HepG2 (cell line): ENCODE data around the gene SLC22A23. TPM values are rescaled to one million over a fixed set of nuclear protein-coding genes. Genes with fewer than 3 reads are reported as not detected.
A peak's percentile ranks its signal among the peaks of the same experiment; 100 is the strongest.

Experiments used
- CBX2 ChIP-seq, 2 experiments: fragments of 200-600 bp in 1 of 2; sonication (generic); formaldehyde crosslinking in 1 of 2; IDR thresholded peaks; 2 replicates each; pipeline versions ENCODE4 v1.7.0 to v1.8.1; 2018 to 2022; ENCODE audit warnings: low read depth in 2 of 2, low read length in 1 of 2, mild to moderate bottlenecking in 1 of 2, missing genetic modification reagents in 1 of 2
- CHCHD3 ChIP-seq: sonication (generic); formaldehyde crosslinking; IDR thresholded peaks from 2 replicates; pipeline ENCODE4 v1.8.0; 2022; ENCODE audit warnings: mild to moderate bottlenecking, missing genetic modification reagents, moderate library complexity
- GATA4 ChIP-seq: sonication (generic); IDR thresholded peaks from 2 replicates; pipeline ENCODE4 v1.6.1; 2016; ENCODE audit warnings: antibody characterized with exemption, low read depth, borderline replicate concordance
- HNRNPUL1 ChIP-seq: fragments of 200-400 bp; formaldehyde crosslinking; IDR thresholded peaks from 2 replicates; pipeline ENCODE4 v1.6.1; 2017; ENCODE audit warnings: low read depth, mild to moderate bottlenecking, low read length, moderate library complexity
- NFRKB ChIP-seq: fragments of 450-650 bp; IDR thresholded peaks from 2 replicates; pipeline ENCODE4 v1.6.1; 2017
- NONO ChIP-seq, 2 experiments: fragments of 450-650 bp in 1 of 2; sonication (generic) in 1 of 2; formaldehyde crosslinking in 1 of 2; IDR thresholded peaks in 1 of 2; conservative IDR thresholded peaks in 1 of 2; 2 replicates each; pipeline versions ENCODE4 v1.6.1 to v1.8.0; 2017 to 2022; ENCODE audit warnings: mild to moderate bottlenecking in 1 of 2, missing genetic modification reagents in 1 of 2, moderate library complexity in 1 of 2
- PAWR ChIP-seq: sonication (generic); formaldehyde crosslinking; IDR thresholded peaks from 2 replicates; pipeline ENCODE4 v1.4.0; 2020; ENCODE audit warnings: missing genetic modification reagents, mild to moderate bottlenecking, borderline replicate concordance
- PCBP1 ChIP-seq: fragments of 200-400 bp; formaldehyde crosslinking; IDR thresholded peaks from 2 replicates; pipeline ENCODE4 v1.6.1; 2017; ENCODE audit warnings: mild to moderate bottlenecking, low read depth, low read length, borderline replicate concordance
- POLR2G ChIP-seq: fragments of 200-400 bp; formaldehyde crosslinking; IDR thresholded peaks from 2 replicates; pipeline ENCODE4 v1.6.1; 2018; ENCODE audit warnings: mild to moderate bottlenecking, low read depth, low read length, moderate library complexity
- RBAK ChIP-seq: sonication (generic); formaldehyde crosslinking; IDR thresholded peaks from 2 replicates; pipeline ENCODE4 v1.5.1; 2020; ENCODE audit warnings: mild to moderate bottlenecking, missing genetic modification reagents
- RELA ChIP-seq: sonication (generic); formaldehyde crosslinking; IDR thresholded peaks from 2 replicates; pipeline ENCODE4 v1.4.0; 2020; ENCODE audit warnings: missing genetic modification reagents
- REXO4 ChIP-seq: sonication (generic); formaldehyde crosslinking; IDR thresholded peaks from 2 replicates; pipeline ENCODE4 v1.8.0; 2022; ENCODE audit warnings: missing genetic modification reagents, mild to moderate bottlenecking, borderline replicate concordance
- RORA ChIP-seq: sonication (generic); formaldehyde crosslinking; IDR thresholded peaks from 2 replicates; pipeline ENCODE4 v1.5.0; 2020; ENCODE audit warnings: mild to moderate bottlenecking, missing genetic modification reagents, moderate library complexity
- ZNF207 ChIP-seq: fragments of 450-650 bp; IDR thresholded peaks from 2 replicates; pipeline ENCODE4 v1.6.1; 2016; ENCODE audit warnings: antibody characterized with exemption, borderline replicate concordance
- ZNF333 ChIP-seq: sonication (generic); formaldehyde crosslinking; IDR thresholded peaks from 2 replicates; pipeline ENCODE4 v1.4.0; 2020; ENCODE audit warnings: mild to moderate bottlenecking, missing genetic modification reagents, borderline replicate concordance
- ZNF543 ChIP-seq: sonication (generic); formaldehyde crosslinking; IDR thresholded peaks from 2 replicates; pipeline ENCODE4 v1.4.0; 2020; ENCODE audit warnings: mild to moderate bottlenecking, missing genetic modification reagents
- ZNF562 ChIP-seq: sonication (generic); formaldehyde crosslinking; IDR thresholded peaks from 2 replicates; pipeline ENCODE4 v1.8.0; 2022; ENCODE audit warnings: missing genetic modification reagents, borderline replicate concordance
- ZNF564 ChIP-seq: sonication (generic); formaldehyde crosslinking; IDR thresholded peaks from 2 replicates; pipeline ENCODE4 v1.8.1; 2023; ENCODE audit warnings: mild to moderate bottlenecking, missing genetic modification reagents
- ZNF607 ChIP-seq: sonication (generic); formaldehyde crosslinking; IDR thresholded peaks from 2 replicates; pipeline ENCODE4 v1.5.1; 2020; ENCODE audit warnings: missing genetic modification reagents, mild to moderate bottlenecking, borderline replicate concordance
- ZNF674 ChIP-seq: sonication (generic); formaldehyde crosslinking; IDR thresholded peaks from 2 replicates; pipeline ENCODE4 v1.5.0; 2020; ENCODE audit warnings: low read depth, mild to moderate bottlenecking, missing genetic modification reagents
- ZNF703 ChIP-seq: sonication (generic); formaldehyde crosslinking; IDR thresholded peaks from 2 replicates; pipeline ENCODE4 v1.5.1; 2020; ENCODE audit warnings: missing genetic modification reagents, mild to moderate bottlenecking, moderate library complexity, borderline replicate concordance
- ZNF776 ChIP-seq: sonication (generic); formaldehyde crosslinking; IDR thresholded peaks from 2 replicates; pipeline ENCODE4 v1.4.0; 2020; ENCODE audit warnings: mild to moderate bottlenecking, missing genetic modification reagents
- ZSCAN25 ChIP-seq: sonication (generic); formaldehyde crosslinking; IDR thresholded peaks from 2 replicates; pipeline ENCODE4 v1.8.0; 2022; ENCODE audit warnings: mild to moderate bottlenecking, missing genetic modification reagents
- polyA plus RNA-seq, 8 experiments: library from polyadenylated mRNA; depleted of rRNA in 3 of 8; stranded (reverse) in 7 of 8; unstranded in 1 of 8; fragments of >200 nt; fragmentation: Illumina TruSeq in 4 of 8; extraction: Trizol in 4 of 8; gene quantifications; 2 replicates each; pipeline versions ENCODE4 v1.2.1 to v1.2.3, GENCODE V29; 2011 to 2016; ENCODE audit warnings: low read depth in 4 of 8, missing spikeins in 1 of 8, mixed read lengths in 1 of 8; ENCODE audit not compliant: insufficient read depth in 1 of 8
- total RNA-seq, 5 experiments: library from RNA; depleted of rRNA; stranded (reverse); fragments of >200 nt; fragmentation: Illumina TruSeq; extraction: Trizol; gene quantifications; 2 replicates each; pipeline ENCODE4 v1.2.3, GENCODE V29; 2016; ENCODE audit warnings: low read depth in 1 of 5
- TF ChIP-seq, protein P1 (sequence below): fragments of 450-650 bp; IDR thresholded peaks from 2 replicates; pipeline ENCODE4 v1.6.1; 2017; ENCODE audit warnings: mild to moderate bottlenecking
- TF ChIP-seq, protein P2 (sequence below): sonication (generic); formaldehyde crosslinking; IDR thresholded peaks from 2 replicates; pipeline ENCODE4 v1.5.0; 2020; ENCODE audit warnings: missing genetic modification reagents

SLC22A23 gene
- total and polyA plus RNA-seq, 2 of the 13 experiments (the other 11 are each of a cell fraction or from before 2014, with no cell fraction given): 11.8 to 17.5 TPM

DNA sequence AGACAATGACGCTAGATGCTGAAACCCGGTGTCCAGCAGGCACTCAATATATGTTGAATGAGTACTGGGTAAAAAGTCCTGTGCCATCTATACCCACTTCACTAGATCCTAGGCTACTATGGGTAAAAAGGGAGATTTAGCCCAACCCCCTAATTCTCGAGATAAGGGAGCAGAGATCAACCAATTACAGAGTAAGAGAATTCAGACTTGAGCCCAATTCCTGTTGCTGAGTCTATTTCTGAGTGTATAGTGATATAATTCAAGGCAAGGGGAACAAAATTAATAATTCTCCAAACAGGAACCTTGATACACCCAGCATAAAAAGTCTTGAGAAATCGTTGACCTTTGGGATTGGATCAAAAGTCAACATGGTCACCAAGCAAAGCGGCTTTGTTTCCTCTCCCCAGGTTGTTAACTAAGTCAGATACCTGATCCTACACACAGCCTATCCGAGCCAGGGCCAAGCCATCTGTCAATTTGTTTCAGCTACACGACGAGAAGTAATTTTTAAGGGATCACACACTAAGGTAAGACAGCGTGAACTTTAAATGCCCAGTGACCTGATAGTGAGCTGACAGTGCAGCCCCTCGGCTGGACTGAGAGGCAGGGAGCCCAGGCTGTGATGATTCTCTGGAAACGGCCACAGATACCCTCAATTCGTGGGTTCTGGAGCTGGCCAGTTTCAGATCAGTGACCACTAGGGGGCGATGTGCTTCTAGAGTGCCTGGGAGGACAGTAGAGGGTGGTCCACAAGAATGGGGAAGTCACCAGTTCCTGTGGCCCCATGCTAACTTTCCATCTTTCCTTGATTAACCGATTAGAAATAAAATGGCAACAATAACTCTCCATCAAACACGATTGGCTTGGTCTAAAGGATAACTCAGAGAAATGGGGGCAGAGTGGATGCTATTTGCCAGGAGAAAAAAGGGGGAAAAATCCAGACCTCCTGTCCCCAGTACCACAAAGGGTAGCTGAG, 46.2 kb downstream of the SLC22A23 start (continued):
- TF ChIP-seq REXO4 (no peak), CHCHD3 (no peak), RORA (CRISPR knock-in tag) (no peak), ZNF543 (CRISPR knock-in tag) (no peak), GATA4 (no peak), ZNF776 (CRISPR knock-in tag) (no peak), PAWR (CRISPR knock-in tag) (peak; percentile 56; the same call in 1 of the 2 replicates), ZNF207 (no peak), ZNF607 (no peak), POLR2G (no peak; the same call in none of the 2 replicates), RELA (CRISPR knock-in tag) (no peak), ZNF562 (CRISPR knock-in tag) (no peak), PCBP1 (no peak), HNRNPUL1 (no peak), CBX2 (IDR thresholded peaks at IDR 0.05; ENCODE audit: low read depth, low read length) (no peak), CBX2 (CRISPR knock-in tag; IDR thresholded peaks at IDR 0.05; ENCODE audit: low read depth) (no peak), ZNF703 (CRISPR knock-in tag) (no peak), ZNF674 (CRISPR knock-in tag) (no peak), ZNF333 (CRISPR knock-in tag) (no peak), NFRKB (no peak), NONO (IDR thresholded peaks at IDR 0.05) (no peak), NONO (CRISPR knock-in tag; conservative IDR thresholded peaks at IDR 0.05) (no peak; the same call in 1 of the 2 replicates), RBAK (CRISPR knock-in tag) (0 out of 2 replicates have a peak, but pooled peaks have one; percentile 24), ZNF564 (CRISPR knock-in tag) (no peak), ZSCAN25 (CRISPR knock-in tag) (peak; percentile 47; the same call in 1 of the 2 replicates)
- TF ChIP-seq, protein P1, sequence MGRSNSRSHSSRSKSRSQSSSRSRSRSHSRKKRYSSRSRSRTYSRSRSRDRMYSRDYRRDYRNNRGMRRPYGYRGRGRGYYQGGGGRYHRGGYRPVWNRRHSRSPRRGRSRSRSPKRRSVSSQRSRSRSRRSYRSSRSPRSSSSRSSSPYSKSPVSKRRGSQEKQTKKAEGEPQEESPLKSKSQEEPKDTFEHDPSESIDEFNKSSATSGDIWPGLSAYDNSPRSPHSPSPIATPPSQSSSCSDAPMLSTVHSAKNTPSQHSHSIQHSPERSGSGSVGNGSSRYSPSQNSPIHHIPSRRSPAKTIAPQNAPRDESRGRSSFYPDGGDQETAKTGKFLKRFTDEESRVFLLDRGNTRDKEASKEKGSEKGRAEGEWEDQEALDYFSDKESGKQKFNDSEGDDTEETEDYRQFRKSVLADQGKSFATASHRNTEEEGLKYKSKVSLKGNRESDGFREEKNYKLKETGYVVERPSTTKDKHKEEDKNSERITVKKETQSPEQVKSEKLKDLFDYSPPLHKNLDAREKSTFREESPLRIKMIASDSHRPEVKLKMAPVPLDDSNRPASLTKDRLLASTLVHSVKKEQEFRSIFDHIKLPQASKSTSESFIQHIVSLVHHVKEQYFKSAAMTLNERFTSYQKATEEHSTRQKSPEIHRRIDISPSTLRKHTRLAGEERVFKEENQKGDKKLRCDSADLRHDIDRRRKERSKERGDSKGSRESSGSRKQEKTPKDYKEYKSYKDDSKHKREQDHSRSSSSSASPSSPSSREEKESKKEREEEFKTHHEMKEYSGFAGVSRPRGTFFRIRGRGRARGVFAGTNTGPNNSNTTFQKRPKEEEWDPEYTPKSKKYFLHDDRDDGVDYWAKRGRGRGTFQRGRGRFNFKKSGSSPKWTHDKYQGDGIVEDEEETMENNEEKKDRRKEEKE: no peak
- TF ChIP-seq, protein P2, sequence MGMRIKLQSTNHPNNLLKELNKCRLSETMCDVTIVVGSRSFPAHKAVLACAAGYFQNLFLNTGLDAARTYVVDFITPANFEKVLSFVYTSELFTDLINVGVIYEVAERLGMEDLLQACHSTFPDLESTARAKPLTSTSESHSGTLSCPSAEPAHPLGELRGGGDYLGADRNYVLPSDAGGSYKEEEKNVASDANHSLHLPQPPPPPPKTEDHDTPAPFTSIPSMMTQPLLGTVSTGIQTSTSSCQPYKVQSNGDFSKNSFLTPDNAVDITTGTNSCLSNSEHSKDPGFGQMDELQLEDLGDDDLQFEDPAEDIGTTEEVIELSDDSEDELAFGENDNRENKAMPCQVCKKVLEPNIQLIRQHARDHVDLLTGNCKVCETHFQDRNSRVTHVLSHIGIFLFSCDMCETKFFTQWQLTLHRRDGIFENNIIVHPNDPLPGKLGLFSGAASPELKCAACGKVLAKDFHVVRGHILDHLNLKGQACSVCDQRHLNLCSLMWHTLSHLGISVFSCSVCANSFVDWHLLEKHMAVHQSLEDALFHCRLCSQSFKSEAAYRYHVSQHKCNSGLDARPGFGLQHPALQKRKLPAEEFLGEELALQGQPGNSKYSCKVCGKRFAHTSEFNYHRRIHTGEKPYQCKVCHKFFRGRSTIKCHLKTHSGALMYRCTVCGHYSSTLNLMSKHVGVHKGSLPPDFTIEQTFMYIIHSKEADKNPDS (CRISPR knock-in tag): no peak
